ENCODE results near the gene WNT9A. TPM values are rescaled to one million over a fixed set of nuclear protein-coding genes. Genes with fewer than 3 reads are reported as not detected.

WNT9A gene
- total and polyA plus RNA-seq, 2 experiments from 2014 or later = 1.4 TPM; not detected in 1

- no peaks in the 10 kb centered on the region for H3K9me3 ChIP-seq (ENCODE audit: low read depth)
These were observed 19.6 kb downstream of the WNT9A start for GRCh38 chr1:227927971-227928741.

GRCh38 chr1:227926896-227927885, 20.5 kb downstream of the WNT9A start:
- DNase-seq (ENCODE audit: low read depth in 1 of 2, low spot score in 1 of 2) = no peak
- no peak for TF ChIP-seq CTCF (IDR thresholded peaks at IDR 0.05; ENCODE audit: low read depth, low read length)

More at GRCh38 chr1:227927971-227928741, 19.6 kb downstream of the WNT9A start:
- no peak for DNase-seq (ENCODE audit: low read depth in 1 of 2, low spot score in 1 of 2)
- no peaks in the 10 kb centered on the region for H3K4me1 ChIP-seq (ENCODE audit: low read depth)
- H3K4me3 ChIP-seq = no peak overlapping the region
- TF ChIP-seq CTCF (IDR thresholded peaks at IDR 0.05; ENCODE audit: low read depth, low read length) = no peak
- no peaks in the 10 kb centered on the region for H3K36me3 ChIP-seq
- no peaks in the 10 kb centered on the region for H3K27me3 ChIP-seq
- no peak overlapping the region for H3K27ac ChIP-seq

GRCh38 chr1:227926216-227926791, 21.4 kb downstream of the WNT9A start:
- TF ChIP-seq CTCF (IDR thresholded peaks at IDR 0.05; ENCODE audit: low read depth, low read length) = no peak
- Histone ChIP-seq H3K4me3 (no peak overlapping the region), H3K27ac (no peak overlapping the region), H3K27me3 (no peaks in the 10 kb centered on the region), H3K36me3 (no peaks in the 10 kb centered on the region), H3K4me1 (ENCODE audit: low read depth) (no peaks in the 10 kb centered on the region), H3K9me3 (ENCODE audit: low read depth) (no peaks in the 10 kb centered on the region)
- DNase-seq (ENCODE audit: low read depth in 1 of 2, low spot score in 1 of 2) = no peak

More at GRCh38 chr1:227926896-227927885, 20.5 kb downstream of the WNT9A start:
- no peaks in the 10 kb centered on the region for H3K27me3 ChIP-seq
- no peak overlapping the region for H3K4me3 ChIP-seq
- no peaks in the 10 kb centered on the region for H3K9me3 ChIP-seq (ENCODE audit: low read depth)
- H3K4me1 ChIP-seq (ENCODE audit: low read depth) = no peaks in the 10 kb centered on the region
- H3K36me3 ChIP-seq = no peaks in the 10 kb centered on the region
- no peak overlapping the region for H3K27ac ChIP-seq

- no peak for TF ChIP-seq CTCF (IDR thresholded peaks at IDR 0.05; ENCODE audit: low read depth, low read length)
- Histone ChIP-seq H3K27me3 (no peaks in the 10 kb centered on the region), H3K27ac (no peak overlapping the region), H3K4me1 (ENCODE audit: low read depth) (no peaks in the 10 kb centered on the region), H3K9me3 (ENCODE audit: low read depth) (no peaks in the 10 kb centered on the region), H3K36me3 (no peaks in the 10 kb centered on the region), H3K4me3 (no peak overlapping the region)
- DNase-seq (ENCODE audit: low read depth in 1 of 2, low spot score in 1 of 2) = no peak
These were observed 22.0 kb downstream of the WNT9A start for GRCh38 chr1:227925582-227926198.

All from cardiac muscle cell (in vitro differentiated cells and primary cell).